A549 (cell line): ENCODE measurements around the gene CADM4. TPM values are rescaled to one million over a fixed set of nuclear protein-coding genes. Genes with fewer than 3 reads are reported as not detected.
"Not testable (repeated sequence)": the region's sequence is repeated elsewhere in the genome, so short reads cannot be mapped to it uniquely, and the experiment has no call there.

ENCODE experiments used
- ATAC-seq, 2 experiments: fragments of 200-7000 bp in 1 of 2; fragments of >200 bp in 1 of 2; cut with Nextera tagmentation in 1 of 2; cut with Tn5 transposase in 1 of 2; 3 replicates each; pipeline versions ENCODE4 v1.8.0 to v1.9.1; 2018 to 2020; ENCODE audit warnings: mild to moderate bottlenecking in 1 of 2, moderate library complexity in 1 of 2
- CTCF ChIA-PET: fragments of 300-600 bp; sonication (Branson Sonifier 250); formaldehyde crosslinking; extraction: SDS; loops from one replicate; lab custom pipeline; 2021; ENCODE audit warnings: antibody characterized with exemption, inconsistent platforms; lab: Yijun Ruan, JAX
- POLR2A ChIA-PET: fragments of 350-600 bp; formaldehyde crosslinking; extraction: SDS; loops from one replicate; lab custom pipeline; 2021; ENCODE audit warnings: antibody characterized with exemption, inconsistent platforms; lab: Yijun Ruan, JAX
- DNase-seq, 2 experiments: peaks; one replicate each; pipeline versions ENCODE4 v3.0.0 to v3.0.0-alpha.2; 2011 to 2016; ENCODE audit warnings: low read depth in 1 of 2, low spot score in 1 of 2
- FAIRE-seq: peaks from 2 replicates; lab custom pipeline; 2011; peaks lifted over from hg19 to GRCh38; lab: Jason Lieb, UNC
- H3K27ac ChIP-seq, 2 experiments: fragments of >200 bp; sonication (Bioruptor Twin); formaldehyde crosslinking; 3 replicates each; pipeline ENCODE4 v1.5.1; 2016 to 2017
- H3K4me1 ChIP-seq: fragments of >200 bp; sonication (Bioruptor Twin); formaldehyde crosslinking; 3 replicates; pipeline ENCODE4 v1.6.1; 2016
- H3K4me2 ChIP-seq: fragments of >200 bp; sonication (Bioruptor Twin); formaldehyde crosslinking; 3 replicates; pipeline ENCODE4 v1.6.1; 2016
- H3K4me3 ChIP-seq: fragments of >200 bp; sonication (Bioruptor Twin); formaldehyde crosslinking; 3 replicates; pipeline ENCODE4 v1.5.1; 2016
- H3K9me3 ChIP-seq: fragments of >200 bp; sonication (Bioruptor Twin); formaldehyde crosslinking; 3 replicates; pipeline ENCODE4 v1.6.1; 2016
- CEBPB ChIP-seq, 2 experiments: fragments of >200 bp in 1 of 2; sonication (Bioruptor Twin) in 1 of 2; formaldehyde crosslinking in 1 of 2; IDR thresholded peaks; 2 replicates each; pipeline ENCODE4 v1.6.1; 2012 to 2016
- CHD2 ChIP-seq: fragments of 150-350 bp; IDR thresholded peaks from 2 replicates; pipeline ENCODE4 v1.6.1; 2014; ENCODE audit warnings: low read length; ENCODE audit not compliant: partially characterized antibody
- EHMT2 ChIP-seq: fragments of 200-600 bp; sonication (generic); IDR thresholded peaks from 2 replicates; pipeline ENCODE4 v1.6.1; 2016; ENCODE audit warnings: antibody characterized with exemption, low read depth, mild to moderate bottlenecking, moderate library complexity
- ESRRA ChIP-seq: fragments of 150-350 bp; IDR thresholded peaks from 2 replicates; pipeline ENCODE4 v1.6.1; 2014; ENCODE audit warnings: mild to moderate bottlenecking, low read length, borderline replicate concordance
- FOXS1 ChIP-seq: fragments of 250-450 bp; sonication (Bioruptor Pico); IDR thresholded peaks from 2 replicates; pipeline ENCODE4 v1.5.0; 2020; ENCODE audit warnings: mild to moderate bottlenecking, moderate library complexity
- GATA3 ChIP-seq: IDR thresholded peaks from 2 replicates; pipeline ENCODE4 v1.6.1; 2012; ENCODE audit warnings: borderline replicate concordance
- HDAC2 ChIP-seq: fragments of 200-600 bp; sonication (generic); IDR thresholded peaks from 2 replicates; pipeline ENCODE4 v1.6.1; 2016
- KDM1A ChIP-seq: fragments of 200-600 bp; sonication (generic); IDR thresholded peaks from 2 replicates; pipeline ENCODE4 v1.6.1; 2016; ENCODE audit warnings: low read depth, mild to moderate bottlenecking
- MAZ ChIP-seq: fragments of 150-350 bp; IDR thresholded peaks from 2 replicates; pipeline ENCODE4 v1.6.1; 2014; ENCODE audit warnings: antibody characterized with exemption, low read depth, low read length, borderline replicate concordance
- POLR2A ChIP-seq: IDR thresholded peaks from 2 replicates; pipeline ENCODE4 v1.6.1; 2012; ENCODE audit warnings: mild to moderate bottlenecking, low read length
- RAD21 ChIP-seq, 2 experiments: fragments of >200 bp in 1 of 2; sonication (Bioruptor Twin) in 1 of 2; formaldehyde crosslinking in 1 of 2; IDR thresholded peaks in 1 of 2; conservative IDR thresholded peaks in 1 of 2; 2 replicates in 1 of 2; 3 replicates in 1 of 2; pipeline ENCODE4 v1.6.1; 2012 to 2018; ENCODE audit warnings: inconsistent platforms in 1 of 2
- RARB ChIP-seq: fragments of 250-450 bp; sonication (Bioruptor Pico); IDR thresholded peaks from 2 replicates; pipeline ENCODE4 v1.8.0; 2021; ENCODE audit warnings: mild to moderate bottlenecking, moderate library complexity
- RFX5 ChIP-seq: fragments of 450-650 bp; IDR thresholded peaks from 2 replicates; pipeline ENCODE4 v1.7.1; 2014; ENCODE audit warnings: antibody characterized with exemption, mild to moderate bottlenecking, moderate library complexity
- RNF2 ChIP-seq: fragments of 200-600 bp; sonication (generic); IDR thresholded peaks from 2 replicates; pipeline ENCODE4 v1.6.1; 2016; ENCODE audit warnings: low read depth, mild to moderate bottlenecking, antibody characterized with exemption, moderate library complexity, borderline replicate concordance
- SREBF2 ChIP-seq: fragments of 450-650 bp; IDR thresholded peaks from 2 replicates; pipeline ENCODE4 v1.6.1; 2014; ENCODE audit warnings: mild to moderate bottlenecking, moderate library complexity
- TFCP2L1 ChIP-seq: fragments of 250-450 bp; sonication (Bioruptor Pico); IDR thresholded peaks from 2 replicates; pipeline ENCODE4 v1.5.0; 2021; ENCODE audit warnings: mild to moderate bottlenecking
- ZC3H11A ChIP-seq: fragments of 450-650 bp; IDR thresholded peaks from 2 replicates; pipeline ENCODE4 v1.6.1; 2014; ENCODE audit warnings: antibody characterized with exemption, mild to moderate bottlenecking
- ZFP36 ChIP-seq: fragments of 450-650 bp; IDR thresholded peaks from 2 replicates; pipeline ENCODE4 v1.6.1; 2014; ENCODE audit warnings: borderline replicate concordance; ENCODE audit not compliant: partially characterized antibody
- WGBS: methylation state at CpG from one replicate; pipeline ENCODE4 v1.1.6; 2017; ENCODE audit errors: missing lambda C conversion rate; 5-methylcytosine and 5-hydroxymethylcytosine counted together
- polyA plus RNA-seq, 4 experiments: library from polyadenylated mRNA; depleted of rRNA in 3 of 4; stranded (reverse); fragments of >200 nt; fragmentation: RNase III in 1 of 4; extraction: RNeasy Plus Mini Kit Qiagen cat#74134 plus additional on column Dnase treatment in 1 of 4; gene quantifications; 2 replicates in 3 of 4; 3 replicates in 1 of 4; pipeline ENCODE4 v1.2.3, GENCODE V29; 2011 to 2017
- TF ChIP-seq, protein P1 (sequence below): fragments of >200 bp; sonication (Bioruptor Twin); formaldehyde crosslinking; IDR thresholded peaks from 3 replicates; pipeline ENCODE4 v1.5.1; 2016
- TF ChIP-seq, protein P2 (sequence below): IDR thresholded peaks from 2 replicates; pipeline ENCODE4 v1.6.1; 2012; ENCODE audit warnings: low read depth, borderline replicate concordance

CADM4 gene
- polyA plus RNA-seq, 2 of the 4 experiments (the other 2 are of a cell fraction), result 4.2 to 9.2 TPM

DNA sequence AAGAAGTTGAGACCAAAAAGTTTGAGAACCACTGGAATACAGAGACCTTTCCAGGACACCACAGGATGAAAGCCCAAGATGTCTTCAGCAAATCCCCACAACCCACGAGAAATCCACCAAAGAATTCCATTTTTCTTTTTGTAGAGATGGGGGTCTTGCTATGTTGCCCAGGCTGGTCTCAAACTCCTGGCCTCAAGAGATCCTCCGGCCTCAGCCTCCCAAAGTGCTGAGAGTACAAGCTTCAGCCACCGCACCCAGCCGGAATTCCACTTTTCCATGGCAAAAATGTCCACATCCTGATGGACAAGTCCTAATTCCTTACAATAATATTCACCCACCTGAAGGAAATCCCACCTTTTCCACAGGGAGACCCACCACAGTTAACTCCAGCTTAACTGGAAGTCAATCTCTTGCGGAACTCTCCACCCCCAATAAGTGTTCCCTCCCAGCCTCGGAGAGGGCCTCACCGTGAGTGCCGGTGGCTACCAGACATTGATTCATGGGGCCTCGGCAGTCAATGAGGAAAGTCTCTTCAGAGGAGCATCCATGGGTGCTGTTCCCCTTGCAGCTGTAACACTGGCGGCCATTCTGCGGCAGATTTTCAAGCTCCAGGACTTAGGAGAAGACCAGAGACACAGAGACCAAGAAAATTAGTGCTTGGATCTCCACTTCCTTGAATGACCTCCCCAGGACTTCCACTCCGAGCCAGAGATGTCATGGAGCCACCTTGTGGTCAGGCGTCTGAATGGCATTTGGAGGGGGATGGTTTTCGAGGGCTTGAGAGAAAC lies 12.3 kb upstream of the CADM4 start (continued):
- no peak for TF ChIP-seq ESRRA
- no peak for TF ChIP-seq TFCP2L1 (CRISPR knock-in tag)
- TF ChIP-seq RNF2, result no peak
- TF ChIP-seq RAD21 (conservative IDR thresholded peaks at IDR 0.05 in 1 of 2, IDR thresholded peaks at IDR 0.05 in 1 of 2), result peak; percentile 73 to 81
- TF ChIP-seq EHMT2, result no peak
- no peak for TF ChIP-seq RARB (CRISPR knock-in tag)
- no peak for TF ChIP-seq CHD2
- TF ChIP-seq, protein P1, sequence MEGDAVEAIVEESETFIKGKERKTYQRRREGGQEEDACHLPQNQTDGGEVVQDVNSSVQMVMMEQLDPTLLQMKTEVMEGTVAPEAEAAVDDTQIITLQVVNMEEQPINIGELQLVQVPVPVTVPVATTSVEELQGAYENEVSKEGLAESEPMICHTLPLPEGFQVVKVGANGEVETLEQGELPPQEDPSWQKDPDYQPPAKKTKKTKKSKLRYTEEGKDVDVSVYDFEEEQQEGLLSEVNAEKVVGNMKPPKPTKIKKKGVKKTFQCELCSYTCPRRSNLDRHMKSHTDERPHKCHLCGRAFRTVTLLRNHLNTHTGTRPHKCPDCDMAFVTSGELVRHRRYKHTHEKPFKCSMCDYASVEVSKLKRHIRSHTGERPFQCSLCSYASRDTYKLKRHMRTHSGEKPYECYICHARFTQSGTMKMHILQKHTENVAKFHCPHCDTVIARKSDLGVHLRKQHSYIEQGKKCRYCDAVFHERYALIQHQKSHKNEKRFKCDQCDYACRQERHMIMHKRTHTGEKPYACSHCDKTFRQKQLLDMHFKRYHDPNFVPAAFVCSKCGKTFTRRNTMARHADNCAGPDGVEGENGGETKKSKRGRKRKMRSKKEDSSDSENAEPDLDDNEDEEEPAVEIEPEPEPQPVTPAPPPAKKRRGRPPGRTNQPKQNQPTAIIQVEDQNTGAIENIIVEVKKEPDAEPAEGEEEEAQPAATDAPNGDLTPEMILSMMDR, result peak; percentile 78
- no peak for TF ChIP-seq KDM1A
- no peak for TF ChIP-seq ZC3H11A
- no peak for TF ChIP-seq POLR2A

DNA sequence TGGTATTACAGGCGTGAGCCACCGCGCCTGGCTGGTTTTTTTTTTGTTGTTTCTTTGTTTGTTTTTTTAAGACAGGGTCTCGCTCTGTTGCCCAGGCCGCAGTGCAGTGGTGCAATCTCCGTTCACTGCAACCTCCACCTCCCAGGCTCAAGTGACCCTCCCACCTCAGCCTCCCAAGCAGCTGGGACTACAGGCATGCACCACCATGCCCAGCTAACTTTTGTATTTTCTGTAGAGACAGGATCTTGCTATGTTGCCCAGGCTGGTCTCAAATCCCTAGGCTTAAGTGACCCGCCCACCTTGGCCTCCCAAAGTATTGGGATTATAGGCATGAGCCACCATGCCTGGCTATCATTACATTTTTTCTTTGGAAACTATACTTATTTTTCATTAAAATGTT lies 10.6 kb upstream of the CADM4 start:
- 94% methylated on average over 7 of the region's 7 CpGs for WGBS
- H3K9me3 ChIP-seq, H3K4me2 ChIP-seq, FAIRE-seq, ATAC-seq, H3K27ac ChIP-seq, H3K4me3 ChIP-seq, DNase-seq, H3K4me1 ChIP-seq: not testable (repeated sequence)
- ChIA-PET CTCF (interaction anchor here (0.6 to 2.8 kb wide), 6 partner anchors 18 to 337 kb away, joined by 3 to 9 read pairs (median 4); partner anchors contain the start of gene PLAUR), POLR2A (interaction anchor here (0.7 kb wide), 1 partner anchor 17 kb away, joined by 6 read pairs; no protein-coding TSS in a partner anchor)

DNA sequence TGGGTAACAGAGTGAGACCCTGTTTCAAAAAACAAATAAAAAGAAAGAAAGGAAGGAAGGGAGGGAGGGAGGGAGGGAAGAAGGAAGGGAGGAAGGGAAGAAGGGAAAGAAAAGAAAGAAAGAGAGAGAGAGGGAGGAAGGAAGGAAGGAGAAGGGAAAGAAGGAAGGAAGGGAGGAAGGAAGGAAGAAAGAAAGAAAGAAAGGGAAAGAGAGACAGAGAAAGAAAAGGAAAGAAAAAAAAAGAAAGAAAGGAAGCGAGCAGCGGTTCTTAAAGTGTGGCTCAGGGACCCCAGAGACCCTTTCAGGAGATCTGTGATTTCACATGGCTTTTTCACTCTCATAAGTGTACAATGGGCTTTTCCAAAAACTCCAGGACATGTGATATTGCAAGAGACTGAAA lies 9.9 kb upstream of the CADM4 start:
- 96% methylated on average over 2 of the region's 2 CpGs for WGBS
- Histone ChIP-seq H3K9me3 (no peaks in the 10 kb centered on the region), H3K4me1 (no peaks in the 10 kb centered on the region), H3K27ac (no peak overlapping the region), H3K4me3 (no peak overlapping the region), H3K4me2 (no peak overlapping the region)
- ChIA-PET CTCF (interaction anchor here (0.6 to 2.8 kb wide), 8 partner anchors 18 to 590 kb away, joined by 3 to 9 read pairs (median 4); partner anchors contain the start of gene PLAUR), POLR2A (interaction anchor here (0.7 kb wide), 1 partner anchor 16 kb away, joined by 6 read pairs; no protein-coding TSS in a partner anchor)
- DNase-seq, result no peak
- TF ChIP-seq, protein P2, sequence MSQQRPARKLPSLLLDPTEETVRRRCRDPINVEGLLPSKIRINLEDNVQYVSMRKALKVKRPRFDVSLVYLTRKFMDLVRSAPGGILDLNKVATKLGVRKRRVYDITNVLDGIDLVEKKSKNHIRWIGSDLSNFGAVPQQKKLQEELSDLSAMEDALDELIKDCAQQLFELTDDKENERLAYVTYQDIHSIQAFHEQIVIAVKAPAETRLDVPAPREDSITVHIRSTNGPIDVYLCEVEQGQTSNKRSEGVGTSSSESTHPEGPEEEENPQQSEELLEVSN, result no peak
- TF ChIP-seq, protein P1, result no peak
- no peak for TF ChIP-seq GATA3
- TF ChIP-seq FOXS1 (CRISPR knock-in tag), result no peak
- no peak for TF ChIP-seq RARB (CRISPR knock-in tag)
- ATAC-seq, result no peak
- no peak for FAIRE-seq

DNA sequence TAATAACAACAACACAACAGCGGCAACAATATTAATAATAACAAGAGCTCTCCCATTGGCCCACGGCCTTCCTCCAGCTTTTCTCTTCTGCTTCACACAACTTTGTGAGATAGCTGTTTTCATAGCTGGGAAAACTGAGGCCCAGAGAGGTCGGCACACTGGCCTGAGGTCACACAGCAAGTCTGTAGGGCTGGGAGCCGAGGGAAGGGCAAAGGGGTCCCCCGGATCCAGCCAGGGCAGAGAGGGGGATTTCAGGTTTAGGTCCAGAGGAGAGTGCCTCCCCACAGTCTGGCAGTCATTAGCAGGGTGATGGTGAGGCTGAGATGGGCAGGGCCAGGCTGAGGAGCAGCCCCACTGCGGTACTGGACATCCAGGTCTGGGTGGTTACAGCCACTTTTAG lies 9.0 kb upstream of the CADM4 start:
- ATAC-seq (no peak), DNase-seq (no peak), FAIRE-seq (no peak)
- ChIA-PET CTCF (no interaction called here), POLR2A (no interaction called here)
- Histone ChIP-seq H3K4me1 (no peaks in the 10 kb centered on the region), H3K9me3 (no peaks in the 10 kb centered on the region), H3K4me2 (no peak overlapping the region), H3K4me3 (no peak overlapping the region), H3K27ac (no peak overlapping the region)
- TF ChIP-seq ZFP36 (peak; percentile 24), HDAC2 (no peak), CHD2 (no peak), MAZ (no peak), SREBF2 (no peak), RFX5 (no peak), CEBPB (IDR thresholded peaks at IDR 0.05) (no peak)
- TF ChIP-seq, protein P1, result no peak
- WGBS, result 87% methylated on average over 6 of the region's 6 CpGs
